HG03280 (cell line): ENCODE data around the gene ERAP2.

ENCODE experiments used
- ATAC-seq: cut with Tn5 transposase; IDR thresholded peaks from one replicate; pipeline ENCODE4 v1.9.1; 2021; ENCODE audit warnings: mild to moderate bottlenecking, moderate library complexity; ENCODE audit not compliant: unreplicated experiment

The ERAP2 gene

DNA sequence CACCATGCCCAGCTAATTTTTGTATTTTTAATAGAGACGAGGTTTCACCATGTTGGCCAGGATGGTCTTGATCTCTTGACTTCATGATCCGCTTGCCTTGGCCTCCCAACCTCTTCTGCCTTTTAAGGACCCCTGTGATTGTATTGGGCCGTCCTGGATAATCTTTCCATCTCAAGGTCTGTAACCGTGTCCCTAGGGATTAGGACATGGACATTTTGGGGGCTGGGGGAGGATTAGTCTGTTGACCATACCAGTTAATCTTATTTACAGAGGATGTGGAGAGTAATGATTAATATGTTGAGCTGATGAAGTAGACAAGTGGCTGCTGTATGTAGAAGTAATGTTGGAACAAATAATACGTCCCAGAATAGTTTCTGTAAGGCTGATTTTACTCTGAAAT, 82.7 kb downstream of the ERAP2 start:
- ATAC-seq = no peak

DNA sequence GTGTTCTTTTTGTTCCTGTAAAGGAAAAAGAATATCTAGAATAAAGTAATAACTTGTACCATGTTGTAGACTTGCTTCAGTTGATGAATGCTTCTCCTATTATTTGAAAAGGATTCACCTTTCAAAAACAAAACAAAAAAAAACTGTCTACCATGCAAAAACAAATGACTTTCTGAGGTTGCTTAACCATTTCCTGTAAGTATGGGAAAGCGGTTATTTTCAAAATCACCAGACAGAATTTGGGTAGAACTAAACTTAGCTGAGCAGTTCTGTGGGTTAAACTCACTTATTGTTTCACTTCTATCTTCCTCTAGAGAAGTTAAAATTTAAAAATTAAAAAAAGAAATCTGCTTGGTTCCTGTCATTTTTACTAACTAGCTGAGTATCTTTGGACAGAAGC, 84.8 kb downstream of the ERAP2 start:
- ATAC-seq = peak; percentile 65

DNA sequence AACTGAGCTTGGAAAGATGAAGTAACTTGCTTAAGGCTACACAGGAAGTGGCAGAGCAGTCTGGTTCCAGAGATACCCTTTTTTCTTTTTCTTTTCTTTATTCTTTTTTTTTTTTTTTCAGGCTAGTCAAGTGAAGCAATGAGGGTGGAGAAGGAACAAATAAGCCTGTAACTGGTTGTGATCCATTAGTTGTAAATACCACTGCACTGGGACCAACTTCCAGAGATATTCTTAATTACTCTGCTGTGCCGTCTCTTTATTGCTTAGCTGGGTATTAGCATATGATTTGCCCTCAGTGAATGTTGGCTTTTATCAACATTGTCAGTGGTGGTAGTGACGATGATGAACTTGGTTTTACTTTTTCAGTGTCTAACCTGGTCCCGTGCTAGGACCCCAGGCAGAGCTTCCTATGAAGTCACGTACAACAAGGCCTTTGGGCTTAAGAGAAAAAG, 86.3 kb downstream of the ERAP2 start:
- no peak for ATAC-seq

DNA sequence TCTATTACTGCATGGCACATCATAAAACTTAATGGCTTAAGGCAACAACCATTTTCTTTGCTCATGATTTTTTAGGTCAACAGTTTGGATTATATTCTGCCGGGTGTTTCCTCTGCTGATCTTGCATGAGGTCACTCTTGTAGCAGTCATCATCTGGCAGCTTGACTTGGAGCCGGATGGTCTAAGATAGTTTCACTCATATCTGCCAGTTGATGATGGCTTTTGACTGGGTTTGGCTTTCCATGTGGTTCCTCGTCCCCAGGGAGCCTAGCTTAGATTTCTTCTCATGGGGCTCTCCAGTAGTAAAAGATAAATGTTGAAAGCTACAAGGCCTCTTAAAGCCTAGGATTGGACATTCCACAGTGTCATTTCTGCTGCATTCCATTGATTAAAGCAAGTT, 87.0 kb downstream of the ERAP2 start:
- ATAC-seq = no peak

DNA sequence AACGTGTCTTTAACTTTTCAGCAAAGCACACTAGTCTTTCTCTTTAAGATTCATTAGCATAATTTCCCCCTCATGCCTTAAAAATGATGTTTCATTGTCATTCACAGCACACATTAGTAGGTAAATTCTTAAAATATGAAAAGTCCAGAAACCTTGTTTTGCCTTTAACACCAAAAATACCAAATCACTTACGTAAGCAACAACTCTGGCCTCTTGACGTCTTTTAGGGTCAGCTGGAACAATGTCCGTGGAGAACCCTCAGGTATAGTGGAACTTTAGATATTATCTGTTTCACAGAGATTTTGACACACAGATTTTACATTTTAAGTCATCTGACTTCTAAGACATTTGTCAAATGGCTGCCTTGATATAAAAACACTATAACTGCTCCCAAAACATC, 90.5 kb downstream of the ERAP2 start:
- ATAC-seq = no peak

DNA sequence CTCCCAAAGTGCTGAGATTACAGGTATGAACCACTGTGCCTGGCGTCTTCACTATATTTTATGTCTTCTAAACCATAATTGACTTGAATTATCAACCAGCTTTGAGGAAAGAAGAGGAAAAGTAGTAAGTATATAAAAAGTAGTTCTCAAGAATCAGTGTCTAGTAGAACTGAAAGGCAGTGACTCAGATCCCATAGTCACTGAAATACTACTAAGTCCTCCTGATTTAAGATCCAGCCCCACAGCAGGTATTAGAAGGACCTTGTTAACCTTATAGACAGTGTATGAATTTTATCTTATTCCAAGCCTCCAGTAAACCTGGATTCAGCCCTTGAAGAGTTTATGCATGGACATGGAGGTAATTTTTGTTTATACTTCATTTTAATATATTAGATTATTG, 91.1 kb downstream of the ERAP2 start:
- no peak for ATAC-seq

DNA sequence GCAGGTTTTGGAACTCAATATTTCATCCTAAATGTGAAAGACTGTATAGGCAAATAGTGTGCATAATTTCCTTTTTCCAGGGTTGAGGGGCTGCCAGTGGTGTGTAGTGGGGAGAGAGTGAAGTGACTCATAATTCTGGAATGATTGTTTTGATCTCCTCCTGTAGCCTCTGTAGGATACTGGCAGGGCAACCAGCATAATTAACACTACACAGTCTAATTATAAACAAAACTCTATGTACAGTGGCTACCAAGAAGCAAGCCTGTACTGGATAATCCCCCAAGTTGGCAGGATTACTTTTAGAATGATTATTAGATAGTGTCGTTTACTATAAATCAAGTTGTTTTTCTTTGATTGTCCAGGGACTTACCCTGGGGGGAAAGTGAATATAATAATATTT, 91.8 kb downstream of the ERAP2 start:
- ATAC-seq = no peak

DNA sequence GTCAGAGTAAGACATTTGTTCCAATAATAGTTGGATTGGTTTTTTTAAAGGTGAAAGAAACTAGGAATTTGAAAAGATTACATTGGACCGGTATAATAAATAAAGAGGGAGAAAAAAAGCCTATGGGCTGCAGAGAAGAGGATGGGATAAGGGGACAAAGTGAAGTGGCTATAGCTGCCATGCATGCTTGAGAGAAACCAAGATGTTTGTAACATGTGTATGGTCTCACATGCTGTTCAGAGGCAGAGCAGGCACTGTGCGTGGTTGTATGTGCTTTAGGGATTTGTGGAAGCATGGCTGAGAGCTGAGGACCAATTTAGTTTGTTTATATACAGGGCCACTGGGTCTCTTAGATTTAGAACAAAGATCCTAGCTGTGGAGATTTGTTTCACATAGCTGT, 92.3 kb downstream of the ERAP2 start:
- ATAC-seq = no peak
